Transverse colon (tissue), 4 donors: Measurements from ENCODE around the gene MED27. TPM values are rescaled to one million over a fixed set of nuclear protein-coding genes. Genes with fewer than 3 reads are reported as not detected.

Experiments
- DNase-seq: peaks from one replicate; pipeline ENCODE4 v3.0.0-alpha.2; 2019
- H3K27ac ChIP-seq, 4 donors: fragments of 200-600 bp; sonication (generic); 2 replicates each; pipeline ENCODE4 v1.5.1; 2016 to 2018; ENCODE audit warnings: inconsistent platforms in 4 of 4
- H3K27me3 ChIP-seq: fragments of 200-600 bp; sonication (generic); 2 replicates; pipeline ENCODE4 v1.5.1; 2017; ENCODE audit warnings: inconsistent platforms
- H3K36me3 ChIP-seq, 4 donors: fragments of 200-600 bp; sonication (generic); 2 replicates each; pipeline ENCODE4 v1.5.1; 2017 to 2019; ENCODE audit warnings: inconsistent platforms in 4 of 4
- H3K4me1 ChIP-seq, 4 donors: fragments of 200-600 bp; sonication (generic); 2 replicates each; pipeline ENCODE4 v1.5.1; 2017 to 2020; ENCODE audit warnings: inconsistent platforms in 4 of 4
- H3K4me3 ChIP-seq, 4 donors: fragments of 200-600 bp; sonication (generic); 1 replicate in 1 of 4; 2 replicates in 3 of 4; pipeline versions ENCODE4 v1.5.1 to v1.6.1; 2017 to 2019; ENCODE audit warnings: inconsistent platforms in 4 of 4
- H3K9me3 ChIP-seq, 2 donors: fragments of 200-600 bp; sonication (generic); 2 replicates each; pipeline ENCODE4 v1.5.1; 2017 to 2019; ENCODE audit warnings: inconsistent platforms in 2 of 2
- CTCF ChIP-seq, 5 experiments: fragments of 200-600 bp in 3 of 5; fragments of 450-650 bp in 2 of 5; sonication (generic) in 3 of 5; IDR thresholded peaks; 1 replicate in 2 of 5; 2 replicates in 3 of 5; pipeline ENCODE4 v1.5.1; 2016 to 2017; ENCODE audit warnings: antibody characterized with exemption in 5 of 5, inconsistent platforms in 3 of 5, mild to moderate bottlenecking in 2 of 5, moderate library complexity in 1 of 5
- EP300 ChIP-seq: sonication (generic); formaldehyde crosslinking; IDR thresholded peaks from one replicate; pipeline ENCODE4 v1.6.1; 2017; ENCODE audit warnings: antibody characterized with exemption, low read depth
- POLR2A ChIP-seq: fragments of 450-650 bp; IDR thresholded peaks from one replicate; pipeline ENCODE4 v1.6.1; 2016; ENCODE audit warnings: antibody characterized with exemption, mild to moderate bottlenecking, moderate library complexity
- POLR2AphosphoS5 ChIP-seq, 3 donors: sonication (generic); formaldehyde crosslinking; IDR thresholded peaks; one replicate each; pipeline ENCODE4 v1.6.1; 2016; ENCODE audit warnings: antibody characterized with exemption in 3 of 3
- WGBS, 2 donors: methylation state at CpG; one replicate each; pipeline ENCODE4 v1.1.5; 2018; ENCODE audit warnings: low coverage in 1 of 2; 5-methylcytosine and 5-hydroxymethylcytosine counted together
- in situ Hi-C, 4 donors: fragments of 200-750 bp; cut with MboI; loops; one replicate each; pipeline versions ENCODE4 v1.15.0 to v1.15.1; 2017; ENCODE audit warnings: low sequenced_read_pairs in 3 of 4, low pct_ligation_motif_present in 1 of 4, low pct_unique_long_range_greater_than_20kb in 1 of 4
- intact Hi-C: fragments of 100-400 bp; cut with DNase I; formaldehyde crosslinking; loops from one replicate; pipeline ENCODE4 v1.15.1; 2023; ENCODE audit warnings: low total_unique reads
- total RNA-seq, 4 donors: library from RNA; depleted of rRNA; stranded (reverse); fragments of >200 nt; gene quantifications; one replicate each; pipeline ENCODE4 v1.1.0, GENCODE V29; 2016

MED27 gene
- total RNA-seq, 4 donors from 2014 or later: 2.6 to 12.6 (median 7.1) TPM

- TF ChIP-seq POLR2A (no peak), CTCF (IDR thresholded peaks at IDR 0.05) (no peak), POLR2AphosphoS5 (IDR thresholded peaks at IDR 0.05) (no peak), EP300 (no peak)
- no peaks in the 10 kb centered on the region for H3K27me3 ChIP-seq
- no peak for DNase-seq
- no peak overlapping the region for H3K4me3 ChIP-seq
- no peaks in the 10 kb centered on the region for H3K36me3 ChIP-seq
- in situ Hi-C loops: no loop called here
- no peaks in the 10 kb centered on the region for H3K9me3 ChIP-seq
- 60 to 86% methylated on average over 1 of the region's 1 CpG for WGBS, 2 donors
- peaks cover 0 to 7% (median 0%) of the 10 kb centered on the region in 4 donors for H3K4me1 ChIP-seq
- H3K27ac ChIP-seq: no peak overlapping the region
- intact Hi-C loops: no loop called here
Measured at GRCh38 chr9:131884222-131884621, 195.4 kb downstream of the MED27 start.

- Histone ChIP-seq H3K9me3 (no peaks in the 10 kb centered on the region), H3K36me3 (no peaks in the 10 kb centered on the region), H3K4me1 (no peaks in the 10 kb centered on the region), H3K27ac (no peak overlapping the region), H3K4me3 (no peak overlapping the region), H3K27me3 (no peaks in the 10 kb centered on the region)
- DNase-seq: no peak
- WGBS, 2 donors: 90 to 95% methylated on average over 4 of the region's 4 CpGs
- in situ Hi-C loops: no loop called here
- intact Hi-C loops: no loop called here
- TF ChIP-seq POLR2A (no peak), CTCF (IDR thresholded peaks at IDR 0.05) (no peak), EP300 (no peak), POLR2AphosphoS5 (IDR thresholded peaks at IDR 0.05) (no peak)
Measured at GRCh38 chr9:131880833-131881583, 198.7 kb downstream of the MED27 start.

GRCh38 chr9:131879911-131880290 lies 199.8 kb downstream of the MED27 start:
- DNase-seq: no peak
- no peaks in the 10 kb centered on the region for H3K9me3 ChIP-seq
- in situ Hi-C loops: no loop called here
- WGBS, 2 donors: 93 to 94% methylated on average over 10 to 13 of the region's 13 CpGs
- no peaks in the 10 kb centered on the region for H3K4me1 ChIP-seq
- H3K36me3 ChIP-seq: no peaks in the 10 kb centered on the region
- no peak for TF ChIP-seq POLR2A
- TF ChIP-seq EP300: no peak
- no peak for TF ChIP-seq POLR2AphosphoS5 (IDR thresholded peaks at IDR 0.05)
- no peak for TF ChIP-seq CTCF (IDR thresholded peaks at IDR 0.05)
- H3K4me3 ChIP-seq: no peak overlapping the region
- no peak overlapping the region for H3K27ac ChIP-seq
- H3K27me3 ChIP-seq: no peaks in the 10 kb centered on the region
- intact Hi-C loops: no loop called here

- in situ Hi-C loops (no loop called here), intact Hi-C loops (no loop called here)
- Histone ChIP-seq H3K27me3 (no peaks in the 10 kb centered on the region), H3K27ac (no peak overlapping the region), H3K4me3 (no peak overlapping the region), H3K9me3 (no peaks in the 10 kb centered on the region), H3K4me1 (no peaks in the 10 kb centered on the region), H3K36me3 (no peaks in the 10 kb centered on the region)
- WGBS, 2 donors: 94 to 95% methylated on average over 3 to 11 of the region's 11 CpGs
- DNase-seq: no peak
- TF ChIP-seq POLR2AphosphoS5 (IDR thresholded peaks at IDR 0.05): no peak
- TF ChIP-seq CTCF (IDR thresholded peaks at IDR 0.05): no peak
- TF ChIP-seq POLR2A: no peak
- TF ChIP-seq EP300: no peak
Measured at GRCh38 chr9:131879181-131879910, 200.3 kb downstream of the MED27 start.
